Suppressor macrophage treated with lipopolysaccharide for 4 hours (primary cell): ENCODE data around the gene NR2C1.
A peak's percentile ranks its signal among the peaks of the same experiment; 100 is the strongest.
"Not testable (repeated sequence)": the region's sequence is repeated elsewhere in the genome, so short reads cannot be mapped to it uniquely, and the experiment has no call there.

ENCODE experiments used
- DNase-seq: peaks from one replicate; pipeline ENCODE4 v3.0.0-alpha.2; 2020

The NR2C1 gene

DNA sequence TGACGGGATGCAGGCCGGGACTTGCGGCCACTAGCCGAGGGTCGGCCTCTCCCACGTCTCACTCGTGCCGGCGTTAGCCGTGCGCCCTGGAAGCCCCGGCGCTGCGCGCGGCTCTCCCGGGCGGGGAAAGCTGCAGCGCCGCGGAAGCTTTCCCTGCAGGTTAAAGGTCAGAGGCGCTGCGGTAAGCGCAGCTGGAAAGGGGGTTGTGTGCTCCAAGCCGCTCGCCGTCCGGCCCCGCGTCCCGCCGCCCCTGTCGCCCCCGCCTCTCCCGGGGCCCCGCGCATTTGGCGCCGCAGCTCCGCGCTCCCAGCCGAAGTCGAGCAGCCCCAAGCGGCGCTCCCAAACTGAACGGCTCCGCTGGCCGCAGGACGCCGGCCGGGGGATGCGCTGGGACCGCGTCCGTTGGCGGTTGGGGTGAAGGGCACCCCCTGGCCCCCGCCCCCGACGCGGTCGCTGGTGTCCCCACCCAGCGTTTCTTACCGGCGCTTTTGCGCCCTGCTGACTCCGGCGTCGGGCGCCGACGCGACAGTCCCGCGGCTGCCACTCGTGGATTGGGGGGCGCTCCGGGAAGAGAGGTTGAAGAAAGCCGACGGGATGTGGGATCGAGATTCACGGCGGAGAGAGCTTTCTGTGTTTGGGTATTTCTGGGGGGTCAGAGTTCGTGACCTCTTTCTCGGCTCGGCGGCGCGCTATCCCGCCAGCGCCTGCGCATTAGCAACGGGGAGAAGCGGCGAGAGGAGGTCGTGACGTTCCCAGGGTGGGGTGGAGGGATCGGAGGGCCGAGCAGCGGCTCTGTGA is at the start of gene NR2C1:
Gene NR2C1, minus strand, starts transcription at position 719 of the 798 bp plus-strand sequence. CDS start 6,234 bp downstream, outside the sequence.
- peak; percentile 96 for DNase-seq

DNA sequence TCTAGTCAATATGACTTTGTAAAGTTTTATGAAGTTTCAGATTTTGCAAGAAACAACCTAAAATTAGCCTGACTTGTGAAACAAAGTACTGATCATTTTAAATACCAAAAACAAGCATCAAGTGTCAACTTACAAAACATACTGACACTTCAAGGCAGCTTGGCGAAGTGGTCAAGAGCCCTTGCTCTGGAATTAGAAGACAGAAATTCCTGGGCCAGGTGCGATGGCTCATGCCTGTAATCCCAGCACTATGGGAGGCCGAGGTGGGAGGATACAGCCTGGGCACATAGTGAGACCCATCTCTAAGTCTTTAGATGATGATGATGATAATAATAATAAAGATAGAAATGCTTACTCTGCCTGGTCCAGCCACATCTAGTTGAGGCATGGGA is 45.4 kb upstream of the NR2C1 start:
- no peak for DNase-seq

GRCh38 chr12:95118138-95118787 is 44.8 kb upstream of the NR2C1 start:
- no peak for DNase-seq

GRCh38 chr12:95117178-95117599 is 43.8 kb upstream of the NR2C1 start:
- DNase-seq, result peak; percentile 85

GRCh38 chr12:95116773-95117172 is 43.4 kb upstream of the NR2C1 start:
- no peak for DNase-seq

DNA sequence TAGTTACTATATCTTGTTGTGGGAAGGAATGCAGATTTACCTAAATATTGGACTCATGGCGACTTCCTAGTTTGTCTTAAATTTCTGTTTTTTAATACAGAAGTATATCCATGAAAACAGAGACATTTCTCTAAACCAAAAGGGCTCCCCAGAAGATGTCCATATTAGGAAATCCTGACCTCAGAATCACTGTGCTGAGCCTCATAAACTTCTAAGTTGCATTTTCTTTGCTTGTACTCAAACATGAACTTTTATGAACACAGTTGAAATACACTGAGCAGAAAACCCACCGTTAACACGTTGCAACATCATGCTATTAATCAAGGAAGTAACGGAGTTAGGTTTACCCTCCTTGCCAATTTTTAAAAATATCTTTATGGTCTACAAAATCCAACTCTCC is 42.9 kb upstream of the NR2C1 start:
- DNase-seq, result no peak

DNA sequence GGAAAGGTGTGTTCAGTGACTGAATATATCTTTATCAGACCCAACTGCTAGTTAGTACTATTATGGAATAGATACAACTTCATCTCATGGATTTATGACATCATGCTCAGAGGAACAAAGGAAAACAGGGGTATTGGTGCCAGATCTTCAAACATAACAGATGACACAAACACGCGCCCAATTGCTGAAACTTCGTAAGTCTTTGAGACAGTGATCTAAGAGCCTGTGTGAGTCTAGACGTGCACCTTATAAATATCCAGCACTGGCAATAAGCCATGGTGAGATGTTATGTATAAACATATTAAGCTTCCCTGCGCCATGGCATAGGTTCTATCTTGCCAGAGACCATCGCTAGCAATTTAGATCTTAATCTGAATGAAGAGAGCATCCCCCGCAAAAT is 42.2 kb upstream of the NR2C1 start:
- no peak for DNase-seq

- peak; percentile 20 for DNase-seq
Measured at GRCh38 chr12:95114766-95115405, 41.5 kb upstream of the NR2C1 start.

- DNase-seq, result no peak
Measured at GRCh38 chr12:95107362-95107761, 33.9 kb upstream of the NR2C1 start.

- DNase-seq, result no peak
Measured at GRCh38 chr12:95105540-95105939, 32.1 kb upstream of the NR2C1 start.

GRCh38 chr12:95104919-95105452 is 31.6 kb upstream of the NR2C1 start:
- no peak for DNase-seq

DNA sequence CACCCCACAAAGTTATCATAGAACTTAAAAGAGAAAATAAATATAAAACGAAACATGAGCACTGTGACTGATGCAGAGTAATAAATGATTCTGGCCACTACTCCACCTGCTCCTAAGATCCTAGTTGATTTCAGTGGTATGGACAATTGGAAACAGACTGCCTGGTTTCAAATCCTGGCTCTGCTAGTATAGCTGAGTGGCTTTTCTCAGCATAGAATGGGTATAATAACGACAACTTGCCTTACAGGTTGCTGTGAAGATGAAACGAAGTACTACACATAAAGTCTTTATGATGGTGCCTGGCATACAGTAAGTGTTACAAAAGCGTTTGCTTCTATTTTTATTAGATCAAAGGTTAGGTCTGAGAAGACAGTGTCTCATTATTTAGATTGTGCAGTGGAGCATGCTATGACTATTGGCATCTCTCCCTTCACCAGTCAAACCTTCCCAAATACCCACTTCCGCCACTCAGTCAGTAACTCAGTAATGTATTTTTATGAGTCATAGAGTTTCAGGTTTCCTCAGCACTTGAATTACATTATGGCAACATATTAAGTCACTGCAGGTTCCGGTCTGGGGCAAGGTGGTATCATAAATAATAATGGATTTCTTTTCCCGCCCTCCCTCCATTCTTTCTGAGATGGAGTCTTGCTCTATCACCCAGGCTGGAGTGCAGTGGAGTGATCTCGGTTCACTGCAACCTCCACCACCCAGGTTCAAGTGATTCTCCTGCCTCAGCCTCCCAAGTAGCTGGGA is 29.7 kb upstream of the NR2C1 start:
- peak; percentile 74 for DNase-seq

GRCh38 chr12:95101957-95102356 is 28.5 kb upstream of the NR2C1 start:
- not testable (repeated sequence) for DNase-seq

DNA sequence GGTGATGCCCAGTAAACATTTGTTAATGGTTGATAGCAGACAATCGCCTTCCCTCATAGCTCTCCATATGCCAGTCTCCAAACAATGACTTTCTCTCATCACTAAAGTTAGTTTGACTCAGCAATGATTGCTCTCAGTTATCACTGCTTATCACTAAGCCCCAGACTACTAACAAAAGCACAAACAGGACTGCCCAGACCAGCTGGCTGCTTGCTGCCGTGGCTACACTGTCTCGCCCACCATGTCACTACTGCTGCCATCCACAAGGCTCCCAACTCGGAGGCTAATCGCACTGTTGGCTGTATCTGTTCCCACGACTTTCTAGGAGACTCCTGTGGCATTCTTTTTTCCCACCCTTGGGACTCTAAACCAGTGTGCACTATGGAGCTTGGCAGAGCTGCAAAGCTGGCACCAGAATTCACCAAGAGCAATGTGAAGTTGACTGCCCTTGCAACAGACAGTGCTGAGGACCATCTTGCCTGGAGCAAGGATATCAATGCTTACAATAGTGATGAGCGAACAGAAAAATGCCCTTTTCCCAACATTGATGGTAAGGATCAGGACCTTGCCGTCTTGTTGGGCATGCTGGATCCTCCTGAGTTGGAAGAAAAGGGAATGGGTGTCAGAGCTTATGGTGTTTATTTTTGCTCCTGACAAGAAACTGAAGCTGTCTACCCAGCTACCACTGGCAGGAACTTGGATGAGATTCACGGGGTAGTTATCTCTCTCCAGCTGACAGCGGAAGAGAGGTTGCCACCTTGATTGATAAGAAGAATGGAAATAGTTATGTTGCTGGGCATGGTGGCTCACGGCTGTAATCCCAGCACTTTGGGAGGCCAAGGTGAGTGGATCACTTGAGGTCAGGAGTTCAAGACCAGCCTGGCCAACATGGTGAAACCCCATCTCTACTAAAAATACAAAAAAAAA is 27.1 kb upstream of the NR2C1 start:
- DNase-seq, result no peak

DNA sequence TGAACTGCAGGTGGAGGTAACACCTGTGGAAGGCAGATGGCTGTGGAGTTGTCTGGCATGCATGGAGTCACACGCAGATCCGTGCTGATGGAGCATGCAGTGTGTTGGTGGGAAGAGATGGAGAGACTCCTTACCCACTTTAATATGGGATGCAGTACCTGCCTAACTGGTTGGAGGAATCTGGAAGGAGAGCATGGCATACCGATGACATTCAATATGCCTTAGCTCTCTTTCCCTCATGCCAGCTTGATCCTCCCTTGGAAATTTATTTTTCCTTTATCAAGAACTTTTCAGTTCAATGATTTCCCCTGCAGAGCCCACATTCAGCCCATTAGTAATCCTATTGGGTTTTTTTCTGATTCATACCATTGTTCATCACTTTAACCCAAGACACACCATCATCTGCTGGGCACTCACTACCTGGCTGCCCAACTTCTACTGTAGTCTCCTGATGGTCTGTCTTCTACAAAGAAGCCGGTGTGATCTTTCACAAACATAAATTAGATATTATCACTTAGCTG is 25.9 kb upstream of the NR2C1 start:
- DNase-seq, result no peak

DNA sequence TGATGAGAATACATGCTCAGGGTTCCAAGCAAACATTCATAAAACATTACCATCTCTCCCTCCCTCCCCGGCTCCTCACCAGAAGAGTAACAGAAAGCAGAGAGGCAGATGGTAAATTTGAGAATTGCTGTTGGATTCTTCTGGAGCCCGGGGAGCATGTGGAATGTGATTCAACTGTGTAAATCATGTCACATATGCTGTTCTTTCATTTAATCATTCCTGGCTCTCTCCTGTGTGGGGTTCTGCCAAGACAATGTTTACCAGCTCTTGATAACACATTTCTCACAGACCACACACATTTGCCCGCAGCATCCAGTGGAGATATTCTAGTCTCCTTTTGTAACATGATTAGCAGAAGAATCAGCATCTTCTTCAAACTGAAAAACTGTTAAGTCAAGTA is 23.4 kb upstream of the NR2C1 start:
- DNase-seq, result no peak

DNA sequence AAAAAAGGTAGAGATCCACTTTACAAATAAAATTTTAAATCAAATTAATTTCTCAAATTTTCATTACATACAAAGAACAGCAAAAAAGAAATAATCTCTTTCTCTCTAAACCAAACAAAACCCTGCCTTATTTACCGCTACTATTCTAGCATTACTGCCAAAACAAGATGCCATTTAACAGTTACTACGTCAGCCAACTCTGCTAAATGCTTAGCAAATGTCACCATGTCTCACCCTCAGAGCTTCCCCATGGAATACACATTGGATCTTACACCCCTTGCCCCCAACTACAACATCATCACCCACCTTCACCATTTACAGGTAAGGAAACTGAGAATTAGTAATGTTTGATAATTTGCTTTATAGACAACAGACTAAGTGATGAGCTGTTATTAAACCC is 23.0 kb upstream of the NR2C1 start:
- DNase-seq, result no peak

GRCh38 chr12:95095866-95096265 is 22.4 kb upstream of the NR2C1 start:
- DNase-seq, result peak; percentile 19

DNA sequence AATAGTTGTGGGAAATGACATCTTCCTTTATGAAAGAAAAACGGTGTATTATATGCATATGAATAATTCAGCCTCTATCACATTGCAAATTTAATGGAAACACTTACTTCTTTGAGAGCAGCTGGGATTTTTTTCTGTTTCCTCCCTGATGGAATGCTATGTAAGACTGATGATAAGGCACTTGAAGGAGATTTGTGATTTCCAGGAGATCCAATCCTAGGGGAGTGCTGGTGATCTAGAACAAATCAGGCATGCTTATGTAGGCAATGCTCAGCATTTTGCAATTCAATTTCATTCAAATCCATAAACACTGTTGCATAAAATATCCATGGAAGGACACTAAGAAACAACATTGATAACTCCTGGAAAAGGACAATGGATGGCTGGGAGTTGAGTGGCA is 16.0 kb upstream of the NR2C1 start:
- DNase-seq, result no peak

DNA sequence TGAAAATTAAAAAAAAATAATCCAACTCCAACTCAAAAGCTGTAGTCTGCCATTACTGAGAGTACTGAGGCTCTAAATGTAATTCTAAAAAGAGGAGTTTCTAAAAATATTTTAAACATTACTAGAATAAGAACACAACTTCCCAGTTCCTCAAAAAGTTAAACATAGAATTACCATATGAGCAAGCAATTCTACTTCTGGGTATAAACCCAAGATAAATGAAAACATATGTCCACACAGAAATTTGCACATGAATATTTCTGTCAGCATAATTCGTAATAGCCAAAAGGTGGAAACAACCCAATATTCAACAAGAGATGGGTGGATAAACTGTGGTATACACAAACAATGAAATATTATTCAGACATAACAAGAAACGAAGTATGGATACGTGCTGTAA is 15.0 kb upstream of the NR2C1 start:
- DNase-seq, result peak; percentile 18

DNA sequence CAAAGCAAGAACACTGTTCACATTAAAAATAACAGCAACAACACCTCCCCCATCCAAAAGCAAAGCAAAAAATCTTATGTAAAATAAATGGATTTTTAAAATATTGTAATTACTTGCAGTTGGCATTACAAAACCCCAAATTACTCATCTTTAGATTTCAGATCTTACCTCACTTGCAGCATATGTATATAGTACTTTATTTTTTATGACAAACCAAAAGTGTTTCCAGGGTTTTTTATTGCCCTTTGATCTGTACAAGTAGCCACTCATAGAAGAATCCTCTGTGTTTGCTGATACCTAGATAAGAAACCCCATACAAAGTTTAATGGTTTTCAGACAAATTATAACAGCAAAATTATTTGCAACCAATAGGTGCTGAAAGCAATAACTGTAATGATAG is 12.2 kb upstream of the NR2C1 start:
- DNase-seq, result no peak

GRCh38 chr12:95083938-95084337 is 10.5 kb upstream of the NR2C1 start:
- no peak for DNase-seq
